ENCODE measurements around the gene PRKCE. TPM values are rescaled to one million over a fixed set of nuclear protein-coding genes. Genes with fewer than 3 reads are reported as not detected.

PRKCE gene
- total RNA-seq, 1 donor from 2014 or later, result 62.8 TPM

GRCh38 chr2:46073540-46074046 is 422.1 kb downstream of the PRKCE start:
- FAIRE-seq (no peak), DNase-seq (ENCODE audit: low spot score in 2 of 2) (peak in 1 of 2 donors; percentile 22)

DNA sequence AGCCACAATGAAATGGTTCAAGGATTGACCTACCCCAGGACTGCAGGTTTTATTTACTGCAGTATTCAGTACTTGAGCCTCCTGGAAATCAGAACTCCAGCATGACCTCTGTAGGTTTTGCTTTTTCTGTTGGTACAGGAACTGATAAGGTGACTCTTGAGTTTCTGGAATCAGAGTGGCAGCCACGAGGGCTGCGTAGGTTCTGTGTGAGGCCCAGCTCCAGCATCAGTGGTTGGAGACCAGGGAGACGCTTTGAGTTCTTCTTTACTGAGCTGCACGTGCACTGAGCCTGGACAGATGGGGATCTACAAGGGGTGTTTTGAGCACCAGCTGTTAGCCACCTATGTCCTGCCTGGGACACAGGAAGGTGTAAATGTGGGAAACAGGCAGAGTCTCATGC is 423.0 kb downstream of the PRKCE start:
- no peak for DNase-seq (ENCODE audit: low spot score in 2 of 2)
- FAIRE-seq, result no peak

DNA sequence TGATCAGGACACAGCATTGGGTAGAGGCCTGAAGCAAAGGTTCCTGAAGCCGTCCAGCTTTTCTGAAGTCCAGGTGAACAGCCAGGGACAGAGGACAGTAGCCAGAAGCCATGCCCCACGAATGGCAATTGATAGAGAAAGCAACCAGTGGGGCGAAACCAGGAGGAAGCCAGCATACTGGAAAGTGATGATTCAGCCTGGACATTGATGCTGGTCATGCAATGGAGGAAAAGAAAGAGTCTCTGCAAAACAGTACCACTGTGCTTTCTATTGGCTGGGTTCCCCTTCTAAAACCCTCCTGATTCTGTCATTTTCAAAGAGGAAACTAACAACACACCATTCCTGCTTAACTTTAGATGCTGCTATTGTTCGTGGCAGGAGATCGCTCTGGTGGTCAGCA is 424.4 kb downstream of the PRKCE start:
- FAIRE-seq (no peak), DNase-seq (ENCODE audit: low spot score in 2 of 2) (no peak)

DNA sequence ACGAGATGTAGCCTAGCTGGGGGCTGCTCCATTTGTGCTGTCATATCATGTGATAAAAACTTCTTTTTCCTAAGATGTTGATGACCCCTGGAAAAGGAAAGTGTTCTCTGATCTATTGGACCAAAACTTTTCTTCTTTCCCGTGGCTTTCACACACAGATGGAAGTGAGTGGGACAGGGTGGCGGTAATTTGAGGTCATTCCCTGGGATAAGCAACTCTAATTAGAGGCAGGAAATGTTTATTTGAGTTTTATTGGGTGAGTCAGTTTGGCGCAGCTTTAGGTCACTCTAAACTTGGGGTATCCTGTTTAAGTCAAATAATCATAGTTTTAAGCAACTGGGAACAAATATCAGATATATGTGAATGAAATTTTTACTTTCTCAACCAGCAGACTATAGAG is 424.8 kb downstream of the PRKCE start:
- FAIRE-seq, result no peak

GRCh38 chr2:46076875-46077274 is 425.4 kb downstream of the PRKCE start:
- DNase-seq (ENCODE audit: low spot score in 2 of 2) (no peak), FAIRE-seq (no peak)

More for the DNA sequence above, 424.8 kb downstream of the PRKCE start:
- no peak for DNase-seq (ENCODE audit: low spot score in 2 of 2)

DNA sequence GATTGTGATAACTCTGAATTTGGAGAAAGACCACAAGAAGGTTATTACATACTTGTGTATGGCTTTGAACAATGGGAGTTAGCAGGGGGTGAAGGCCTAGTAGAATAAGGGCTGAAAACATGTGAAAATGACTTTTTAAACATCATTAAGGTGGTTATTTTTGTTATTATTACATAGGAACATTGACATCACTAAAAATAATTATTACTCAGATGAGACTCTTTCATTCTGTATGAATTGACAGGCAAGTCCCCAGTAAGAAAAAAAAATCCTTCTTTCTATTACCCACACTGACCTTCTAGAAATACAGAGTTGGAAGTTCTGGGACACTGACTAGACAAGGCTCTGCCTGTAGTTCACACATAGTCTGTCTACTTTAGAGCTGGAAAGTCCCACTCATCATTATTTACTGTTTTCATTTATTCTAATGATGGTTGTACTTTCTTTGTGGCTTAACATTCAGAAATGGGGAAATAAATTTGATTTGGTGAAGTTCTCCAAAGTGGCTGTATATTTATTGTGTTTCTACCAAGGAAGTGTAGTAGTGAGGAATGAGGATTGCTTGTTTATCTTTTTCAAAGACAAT is 426.1 kb downstream of the PRKCE start:
- FAIRE-seq, result no peak
- DNase-seq (ENCODE audit: low spot score in 2 of 2), result no peak

GRCh38 chr2:46079985-46080560 is 428.6 kb downstream of the PRKCE start:
- no peak for FAIRE-seq
- DNase-seq (ENCODE audit: low spot score in 2 of 2), result no peak

DNA sequence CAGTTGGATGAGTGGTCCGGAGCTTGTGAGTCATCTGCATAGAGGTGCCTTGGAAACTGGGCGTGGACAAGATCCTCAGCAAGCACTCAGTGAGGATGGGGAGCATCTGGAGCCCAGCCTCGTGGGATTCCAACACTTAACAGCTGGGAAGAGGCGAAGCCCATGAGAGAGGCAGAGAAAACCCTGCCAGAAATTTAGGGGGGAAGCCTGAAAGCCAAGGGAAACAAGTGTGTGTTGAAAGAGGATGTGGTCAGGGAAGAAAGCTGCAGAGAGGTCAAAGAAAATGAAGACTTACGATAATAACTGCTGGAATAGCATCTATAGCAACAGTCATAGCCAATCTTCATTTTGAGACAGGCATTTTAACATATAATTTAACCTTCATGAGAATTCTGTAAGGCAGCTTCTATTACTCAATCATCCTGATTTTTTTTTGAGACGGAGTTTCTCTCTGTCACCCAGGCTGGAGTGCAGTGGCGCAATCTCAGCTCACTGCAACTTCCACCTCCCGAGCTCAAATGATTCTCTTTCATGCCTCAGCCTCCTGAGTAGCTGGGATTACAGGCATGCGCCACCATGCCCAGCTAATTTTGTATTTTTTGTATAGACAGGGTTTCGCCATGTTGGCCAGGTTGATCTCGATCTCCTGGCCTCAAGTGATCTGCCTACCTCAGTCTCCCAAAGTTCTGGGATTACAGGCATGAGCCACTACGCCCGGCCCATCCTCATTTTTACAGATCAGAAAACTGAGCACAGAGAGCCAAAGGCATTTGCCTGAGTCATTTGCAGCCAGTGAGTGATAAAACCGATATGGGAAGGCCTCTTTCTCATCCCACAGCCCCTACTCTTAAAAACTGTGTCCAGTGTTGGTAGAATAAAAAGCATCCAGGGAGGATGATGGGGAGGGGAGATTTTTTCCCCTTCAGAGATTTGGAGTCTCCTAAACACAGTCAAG is 431.3 kb downstream of the PRKCE start:
- no peak for FAIRE-seq
- no peak for DNase-seq (ENCODE audit: low spot score in 2 of 2)

- DNase-seq (ENCODE audit: low spot score in 2 of 2) (no peak), FAIRE-seq (no peak)
These were observed 435.1 kb downstream of the PRKCE start for GRCh38 chr2:46086578-46087070.

DNA sequence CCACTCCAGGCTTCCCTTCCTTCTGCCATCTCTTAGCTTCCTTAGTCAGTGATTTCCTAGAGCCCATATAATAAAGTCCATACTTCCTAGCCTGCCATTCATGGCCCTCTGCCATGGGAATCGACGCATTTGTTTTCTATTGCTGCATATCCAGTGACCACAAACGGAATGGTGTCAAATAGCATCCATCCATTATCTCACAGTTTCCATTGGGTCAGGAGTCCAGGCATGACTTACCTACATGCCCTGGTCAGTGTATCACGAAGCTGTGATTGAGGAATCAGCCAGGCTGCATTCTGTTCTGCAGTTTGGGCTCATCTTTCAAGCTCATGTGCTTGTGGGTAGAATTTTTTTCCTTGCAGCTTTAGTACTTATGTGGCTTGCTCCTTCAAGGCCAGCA is 436.0 kb downstream of the PRKCE start:
- DNase-seq (ENCODE audit: low spot score in 2 of 2), result no peak
- no peak for FAIRE-seq

DNA sequence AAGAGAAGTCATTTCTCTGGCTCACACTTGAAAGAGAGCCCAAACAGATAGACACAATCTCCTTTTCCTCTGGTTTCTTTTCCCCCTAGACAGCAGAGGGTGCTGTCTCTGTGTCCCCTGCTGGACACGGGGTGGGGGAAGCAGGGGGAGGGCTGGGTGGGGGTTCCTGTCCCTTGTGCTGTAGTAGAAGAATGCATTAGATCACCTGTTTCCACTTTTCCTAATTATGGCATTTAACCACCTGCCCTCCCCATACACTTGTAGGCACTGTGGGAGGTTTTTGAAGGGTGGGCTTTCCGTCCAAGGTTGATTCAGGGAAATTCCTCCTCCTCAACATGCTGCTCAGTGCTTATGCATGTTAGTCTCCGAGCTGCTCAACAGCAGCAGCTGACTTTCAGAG is 439.5 kb downstream of the PRKCE start:
- FAIRE-seq, result no peak
- no peak for DNase-seq (ENCODE audit: low spot score in 2 of 2)

- FAIRE-seq (no peak), DNase-seq (ENCODE audit: low spot score in 2 of 2) (no peak)
These were observed 440.6 kb downstream of the PRKCE start for GRCh38 chr2:46091961-46092667.

GRCh38 chr2:46094689-46095088 is 443.2 kb downstream of the PRKCE start:
- no peak for DNase-seq (ENCODE audit: low spot score in 2 of 2)
- no peak for FAIRE-seq

DNA sequence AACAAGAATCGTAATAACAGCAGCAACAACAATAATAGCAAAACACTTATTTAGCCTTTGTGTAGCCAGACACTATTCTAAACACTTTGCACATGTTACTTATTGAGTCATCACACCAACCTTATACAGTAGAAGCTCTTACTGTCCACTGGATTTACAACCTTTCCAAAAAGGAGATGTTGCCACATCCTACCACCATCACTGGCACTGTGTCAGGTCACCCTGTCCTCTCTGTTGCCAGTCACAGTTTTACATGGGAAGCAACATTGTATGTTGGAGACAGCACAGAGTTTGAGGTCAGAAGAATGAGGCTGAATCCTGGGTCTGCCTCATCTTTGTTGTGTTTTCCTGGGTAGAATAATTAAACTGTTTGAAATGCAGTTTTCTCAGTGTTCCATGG is 444.4 kb downstream of the PRKCE start:
- FAIRE-seq (no peak), DNase-seq (ENCODE audit: low spot score in 2 of 2) (no peak)

DNA sequence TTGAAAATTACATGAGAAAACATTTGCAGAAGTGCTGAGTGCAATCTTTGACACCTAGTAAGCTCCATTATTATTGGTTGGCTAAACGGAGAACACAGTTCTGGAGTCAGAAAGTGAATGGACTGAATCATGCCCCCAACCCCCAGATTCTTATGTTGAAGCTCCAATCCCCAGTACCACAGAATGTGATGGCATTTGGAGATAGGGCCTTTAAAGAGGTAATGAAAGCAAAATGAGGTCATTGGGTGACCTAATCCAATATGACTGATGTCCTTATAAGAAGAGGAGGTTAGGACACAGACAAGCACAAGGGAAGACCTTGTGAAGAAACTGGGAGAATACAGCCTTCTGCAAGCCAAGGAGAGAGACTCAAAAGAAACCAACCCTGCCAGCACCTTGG is 444.8 kb downstream of the PRKCE start:
- DNase-seq (ENCODE audit: low spot score in 2 of 2) (no peak), FAIRE-seq (no peak)

GRCh38 chr2:46097714-46098480 is 446.4 kb downstream of the PRKCE start:
- FAIRE-seq, result no peak

DNA sequence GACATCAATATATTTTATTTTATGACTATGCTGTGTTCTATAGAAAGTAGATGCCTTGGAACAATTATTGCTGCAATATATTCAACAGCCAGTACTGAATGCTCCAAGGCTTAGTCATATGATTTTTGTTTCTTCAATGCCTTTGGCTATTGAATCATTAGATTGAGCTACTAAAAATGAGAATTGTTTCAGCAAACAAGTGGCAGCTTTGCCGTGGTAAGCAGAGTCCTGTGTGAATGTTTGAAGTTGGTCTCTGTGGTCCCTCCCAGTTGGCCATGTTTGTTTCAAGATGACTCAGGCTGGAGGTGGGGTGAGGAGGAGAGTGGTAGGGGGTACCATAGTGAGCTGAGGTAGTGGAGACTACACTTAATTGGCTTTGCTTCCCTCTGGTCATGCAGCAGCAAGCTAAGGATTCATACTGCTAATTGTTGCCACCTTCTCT is 447.2 kb downstream of the PRKCE start:
- FAIRE-seq, result no peak
- no peak for DNase-seq (ENCODE audit: low spot score in 2 of 2)

More at GRCh38 chr2:46097714-46098480, 446.4 kb downstream of the PRKCE start:
- peak in 1 of 2 donors; percentile 35 for DNase-seq (ENCODE audit: low spot score in 2 of 2)

DNA sequence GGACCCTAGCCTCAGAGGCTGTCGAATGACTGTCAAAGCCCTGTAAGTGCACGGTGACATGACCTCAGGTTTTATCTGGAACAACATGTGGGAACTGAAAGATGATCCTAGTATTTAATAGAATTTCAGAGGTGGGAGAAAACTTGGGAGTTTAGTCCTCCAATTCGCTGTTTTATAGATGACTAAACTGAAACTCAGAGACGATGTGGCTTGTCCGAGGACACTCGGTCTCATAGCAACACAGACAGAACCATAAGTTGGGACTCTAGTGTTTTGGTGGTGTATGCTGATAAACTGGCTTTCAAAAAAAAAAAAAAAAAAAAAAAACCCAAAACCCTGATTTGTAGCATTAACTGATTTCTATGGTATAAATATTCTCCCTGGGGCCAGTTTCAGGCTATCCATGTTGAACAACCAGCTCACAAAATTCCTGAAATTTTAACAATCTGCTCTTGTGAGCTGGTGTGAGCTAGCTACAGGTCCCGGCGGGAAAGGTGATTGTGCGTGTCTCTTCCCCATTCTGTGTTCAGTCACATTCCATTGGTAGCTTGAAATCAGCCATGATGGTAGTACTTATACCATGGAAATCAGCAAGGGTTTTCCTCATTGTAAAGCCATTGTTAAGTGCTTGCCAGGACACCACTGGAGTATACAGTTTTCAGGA is 450.2 kb downstream of the PRKCE start:
- DNase-seq (ENCODE audit: low spot score in 2 of 2) (no peak), FAIRE-seq (no peak)

- FAIRE-seq (no peak), DNase-seq (ENCODE audit: low spot score in 2 of 2) (no peak)
These were observed 455.2 kb downstream of the PRKCE start for GRCh38 chr2:46106690-46107089.

Measured in frontal cortex (tissue), 4 donors.